T-helper 2 cell (primary cell): Measurements from ENCODE around the gene NBEA.
"Not testable (repeated sequence)": the region's sequence is repeated elsewhere in the genome, so short reads cannot be mapped to it uniquely, and the experiment has no call there.

Experiments used
- DNase-seq, 5 experiments: peaks; one replicate each; pipeline versions ENCODE4 v3.0.0 to v3.0.0-alpha.2; 2012 to 2022

NBEA gene

GRCh38 chr13:35597451-35597850, 655.4 kb downstream of the NBEA start:
- no peak for DNase-seq

GRCh38 chr13:35598233-35598632, 656.2 kb downstream of the NBEA start:
- no peak for DNase-seq

DNA sequence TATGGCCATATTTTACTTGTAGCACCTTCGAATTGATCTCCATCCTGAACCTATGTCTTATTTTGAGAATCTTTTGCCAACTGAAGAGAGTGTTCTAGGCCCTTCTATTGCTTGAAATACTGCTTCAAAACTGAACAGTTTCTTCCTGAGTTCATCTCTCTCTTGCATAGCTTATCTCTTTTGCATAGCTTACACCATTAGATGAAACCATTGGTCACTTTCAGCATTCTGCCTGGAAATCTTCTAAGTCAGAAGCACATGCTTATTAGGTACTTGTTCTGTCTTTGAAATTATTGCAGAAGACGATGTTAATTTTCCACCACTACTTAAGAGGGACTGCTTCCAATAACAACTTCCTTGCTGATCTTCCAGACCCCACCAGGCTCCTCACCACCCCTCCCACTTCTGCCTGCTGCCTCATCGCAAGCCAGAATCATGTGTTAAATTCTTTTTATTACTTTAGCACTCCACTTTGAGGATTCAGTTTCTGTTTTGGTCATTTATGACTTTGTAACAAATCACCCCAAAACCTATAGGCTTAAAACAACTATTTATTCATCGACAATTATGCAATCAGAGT, 656.8 kb downstream of the NBEA start:
- no peak for DNase-seq

DNA sequence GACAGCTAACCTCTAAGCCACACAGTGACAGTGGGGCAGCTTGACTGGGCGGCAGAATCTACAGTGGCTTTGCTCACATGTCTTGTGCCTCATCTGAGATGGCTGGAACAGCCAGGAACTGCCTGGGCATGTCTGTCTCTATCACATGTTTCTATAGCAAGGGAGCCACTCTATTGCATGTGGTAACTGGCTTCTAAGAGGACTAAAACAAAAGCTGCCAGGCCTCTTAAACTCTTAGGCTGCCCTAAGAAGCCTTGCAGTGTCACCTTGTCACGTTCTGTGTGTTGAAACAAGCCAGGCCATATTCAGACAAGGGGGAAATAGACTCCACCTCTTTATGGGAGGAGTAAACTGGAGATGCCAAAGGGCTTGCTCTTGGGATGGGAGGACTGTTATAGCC, 657.3 kb downstream of the NBEA start:
- no peak for DNase-seq

DNA sequence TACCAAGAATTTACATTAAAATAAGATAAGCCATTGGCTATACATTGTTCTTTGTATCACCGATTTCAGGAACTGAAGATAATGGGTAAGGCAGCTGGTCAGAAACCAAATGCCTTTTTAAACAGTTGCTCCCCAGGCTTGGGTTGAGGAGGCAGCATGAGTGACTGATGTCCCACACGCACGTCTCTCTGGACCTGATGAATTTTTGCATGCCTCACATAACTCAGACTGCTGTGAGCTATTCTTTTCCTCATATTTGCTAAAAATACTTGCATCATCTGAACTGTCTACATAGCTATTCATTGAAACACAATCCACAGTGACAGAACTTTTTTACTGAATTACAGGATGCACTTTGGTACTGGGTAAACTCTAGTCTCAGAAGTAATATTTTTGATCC, 658.1 kb downstream of the NBEA start:
- DNase-seq, result no peak

DNA sequence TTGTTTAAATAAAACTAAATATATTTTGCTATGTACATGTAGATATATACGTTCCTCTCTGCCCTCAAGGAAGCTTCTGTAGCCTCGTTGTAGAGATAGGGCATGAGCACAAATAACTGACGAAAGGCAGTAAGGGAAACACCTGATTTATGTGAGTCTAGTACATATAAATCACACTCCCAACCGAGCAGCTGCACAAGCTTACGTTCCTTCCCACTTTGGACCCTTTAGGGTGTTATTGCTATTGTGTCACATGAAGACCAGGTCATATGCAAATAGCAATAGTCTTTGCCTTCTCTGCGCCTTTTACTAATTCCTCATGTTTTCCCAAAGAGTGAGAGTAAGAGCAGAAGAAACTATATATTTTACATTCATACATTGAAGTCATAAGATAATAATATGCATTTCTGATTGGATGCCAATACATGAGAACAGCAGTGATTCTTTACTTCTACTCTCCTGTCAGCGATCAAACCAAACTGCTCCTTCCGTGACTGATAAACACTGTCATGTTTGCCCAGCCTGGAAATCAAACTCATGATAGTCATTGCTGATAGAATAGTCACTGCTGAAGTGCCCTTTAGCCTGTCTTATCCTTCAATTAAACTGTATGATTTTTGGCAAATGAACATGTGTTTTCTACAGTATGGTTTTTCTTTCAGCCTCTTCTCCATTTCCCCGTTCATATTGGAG, 661.7 kb downstream of the NBEA start:
- no peak for DNase-seq

DNA sequence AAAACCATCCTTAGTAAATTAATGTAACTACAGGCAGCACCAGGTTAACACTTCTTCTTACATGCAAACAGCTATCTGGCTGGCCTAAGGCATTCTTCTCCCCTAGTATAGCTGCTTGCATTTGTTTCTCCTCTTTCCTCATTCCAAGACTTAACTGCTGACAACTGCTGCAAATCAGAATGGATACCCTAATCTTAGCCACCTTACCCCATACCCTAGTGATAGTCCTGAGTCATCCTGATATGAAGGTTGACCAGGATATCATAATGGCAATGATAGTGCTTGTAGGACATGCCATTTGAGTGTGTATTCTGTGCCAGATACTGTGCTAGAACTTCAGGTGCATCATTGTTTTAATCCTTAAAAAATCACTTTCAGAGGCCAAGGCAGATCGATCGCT, 672.6 kb downstream of the NBEA start:
- DNase-seq, result no peak

DNA sequence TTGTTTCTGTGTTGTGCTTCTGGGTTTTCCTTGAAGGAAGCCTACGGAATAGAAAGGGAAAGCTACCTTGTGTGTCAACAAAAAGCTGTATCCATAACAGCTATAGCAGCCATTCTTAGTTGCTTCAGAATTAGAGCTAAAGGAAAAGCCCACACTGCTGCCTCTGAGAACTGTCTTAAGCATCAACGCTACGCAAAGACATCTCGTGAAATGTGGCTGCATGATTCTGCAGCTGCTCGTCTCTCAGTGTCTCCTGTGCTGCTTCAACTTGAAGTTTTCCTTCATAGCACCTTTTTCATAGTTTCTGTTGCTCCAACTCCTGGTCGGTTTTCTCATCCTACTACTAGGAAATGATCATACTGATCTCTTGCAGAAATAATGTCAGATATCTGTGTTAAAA, 675.4 kb downstream of the NBEA start:
- no peak for DNase-seq

DNA sequence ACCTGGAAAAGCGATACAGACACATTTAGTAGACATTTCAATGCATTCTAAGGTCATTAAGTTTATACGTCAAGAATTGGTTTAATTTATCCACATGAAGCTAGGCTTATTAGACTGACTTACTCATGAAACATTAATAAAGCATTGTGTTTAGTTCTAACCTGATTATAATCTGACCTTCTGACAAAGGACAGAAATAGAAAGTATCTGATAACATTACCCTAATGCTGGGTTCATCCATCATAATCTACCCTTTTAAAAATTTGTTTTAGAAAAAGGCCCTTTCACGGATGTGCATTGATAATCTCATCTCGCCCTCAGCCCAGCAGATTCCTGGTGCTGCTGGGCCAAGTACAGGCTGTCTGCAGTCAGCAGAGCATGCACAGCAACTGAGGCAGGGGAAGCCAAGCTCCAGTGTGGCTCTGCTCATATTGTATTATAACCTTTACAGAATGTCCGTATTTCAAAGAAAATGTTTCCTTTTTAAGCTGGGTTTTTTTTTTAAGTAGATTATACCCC, 676.6 kb downstream of the NBEA start:
- DNase-seq, result no peak

- no peak for DNase-seq
Observed at GRCh38 chr13:35621989-35622388, 679.9 kb downstream of the NBEA start.

- no peak for DNase-seq
Observed at GRCh38 chr13:35629026-35629425, 687.0 kb downstream of the NBEA start.

- DNase-seq, result peak in 1 of 5 experiments; percentile 7
Observed at GRCh38 chr13:35630551-35631275, 688.6 kb downstream of the NBEA start.

GRCh38 chr13:35631666-35632065, 689.6 kb downstream of the NBEA start:
- DNase-seq, result no peak

- DNase-seq, result no peak
Observed at GRCh38 chr13:35643625-35644024, 701.6 kb downstream of the NBEA start.

DNA sequence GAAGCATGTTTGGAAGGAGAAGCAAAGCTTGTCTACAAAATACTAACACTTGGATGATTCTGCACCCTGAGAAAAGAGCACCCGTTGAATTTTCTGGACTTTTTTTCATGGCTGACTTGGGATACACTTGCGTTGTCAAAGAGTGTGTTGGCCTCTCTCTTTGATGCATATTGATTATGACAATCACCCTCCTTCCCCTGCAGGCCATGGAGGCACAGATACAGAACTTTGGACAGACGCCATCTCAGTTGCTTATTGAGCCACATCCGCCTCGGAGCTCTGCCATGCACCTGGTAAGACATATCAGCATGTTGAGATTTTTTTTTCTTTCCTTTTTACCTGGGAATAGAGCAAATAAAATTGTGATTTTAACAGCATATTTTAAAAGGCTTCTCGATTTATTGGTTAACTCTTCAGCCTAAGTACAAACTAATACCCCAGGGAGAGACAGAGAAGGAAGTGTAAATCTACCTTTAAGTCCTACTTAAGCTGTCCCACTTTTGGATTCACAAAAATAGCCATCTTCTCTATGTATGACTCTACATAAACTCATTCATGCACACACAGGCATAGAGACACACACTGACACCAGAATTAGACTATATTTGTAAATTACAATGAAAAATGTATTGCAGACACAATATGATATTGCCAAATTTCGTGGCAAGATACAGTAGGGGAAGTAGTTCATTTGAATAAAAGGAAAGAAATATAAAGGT, 704.1 kb downstream of the NBEA start:
- DNase-seq, result no peak

DNA sequence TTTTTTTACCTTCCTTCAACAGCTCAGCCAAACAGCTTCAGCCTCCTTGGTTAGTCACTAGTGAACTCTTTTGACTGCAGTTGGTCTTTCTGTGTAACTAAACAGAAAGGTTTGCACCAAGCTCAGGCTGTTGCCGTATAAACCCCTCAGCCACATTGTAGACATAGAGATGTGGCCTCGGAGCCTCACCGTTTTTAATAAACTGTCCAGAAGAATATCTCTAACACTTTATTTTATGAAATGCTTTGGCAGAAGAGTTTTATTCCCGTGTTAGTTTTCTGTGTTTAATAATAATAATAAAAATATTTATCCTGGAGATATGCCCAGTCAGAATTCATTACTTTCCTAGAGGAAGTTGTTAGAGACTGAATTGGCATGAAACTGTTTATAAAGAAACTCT, 706.1 kb downstream of the NBEA start:
- DNase-seq, result no peak

DNA sequence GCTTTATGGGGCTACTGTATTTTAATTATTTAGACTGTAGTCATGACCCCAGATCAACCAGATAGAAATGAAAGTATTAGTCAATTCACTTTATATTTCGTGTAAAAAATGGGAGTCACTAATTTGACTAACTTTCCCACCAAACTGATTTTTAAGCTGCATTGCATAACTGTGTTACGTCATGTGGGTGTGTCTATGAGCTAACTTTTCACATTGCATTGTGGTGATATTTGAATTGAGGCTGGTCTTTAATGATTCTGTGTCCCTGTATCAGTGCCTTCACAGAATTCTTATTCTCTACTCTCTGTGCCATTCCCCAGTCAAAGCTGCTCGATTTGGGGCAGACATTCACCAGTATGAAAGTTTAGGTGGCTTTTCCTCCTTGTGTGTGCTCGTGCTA, 707.1 kb downstream of the NBEA start:
- no peak for DNase-seq

DNA sequence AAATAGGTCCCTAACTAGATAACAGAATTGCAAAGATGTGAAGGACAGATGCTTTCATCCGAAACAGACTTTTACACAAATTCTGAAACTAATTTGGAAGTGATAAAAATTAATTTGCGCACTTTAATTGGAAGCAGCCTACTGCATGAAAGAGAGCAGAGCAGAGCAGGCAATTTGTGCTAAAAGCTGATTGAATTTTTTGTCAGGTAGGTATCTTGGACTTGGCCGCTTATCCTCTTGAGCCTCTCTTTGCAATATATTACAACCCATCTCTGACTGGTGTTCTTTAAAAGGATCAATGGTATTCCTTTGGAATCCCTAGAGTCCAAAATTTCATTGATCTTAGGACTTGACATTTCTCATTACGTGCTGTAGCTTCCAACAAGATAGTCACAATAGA, 717.7 kb downstream of the NBEA start:
- DNase-seq, result no peak

DNA sequence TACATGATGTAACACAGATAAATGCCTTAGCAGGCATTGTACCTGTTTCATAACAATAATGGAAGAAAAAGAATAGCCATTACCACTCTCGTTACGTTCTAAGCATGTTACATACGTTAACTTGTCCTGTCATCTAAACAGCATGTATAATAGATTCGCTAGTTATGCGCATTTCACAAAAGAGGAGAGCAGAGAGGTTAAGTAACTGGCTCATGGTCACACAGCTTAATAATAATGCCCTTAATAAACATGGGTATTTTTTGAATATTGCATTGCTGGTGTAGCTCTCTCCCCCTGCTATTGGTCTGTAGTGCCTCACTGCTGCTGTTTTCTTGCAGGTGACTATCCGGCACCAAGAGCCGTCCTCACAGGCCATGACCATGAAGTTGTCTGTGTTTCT, 722.7 kb downstream of the NBEA start:
- no peak for DNase-seq

- DNase-seq, result no peak
Observed at GRCh38 chr13:35669321-35669720, 727.3 kb downstream of the NBEA start.

- no peak for DNase-seq
Observed at GRCh38 chr13:35672611-35673010, 730.5 kb downstream of the NBEA start.

GRCh38 chr13:35675651-35676050, 733.6 kb downstream of the NBEA start:
- DNase-seq, result no peak

DNA sequence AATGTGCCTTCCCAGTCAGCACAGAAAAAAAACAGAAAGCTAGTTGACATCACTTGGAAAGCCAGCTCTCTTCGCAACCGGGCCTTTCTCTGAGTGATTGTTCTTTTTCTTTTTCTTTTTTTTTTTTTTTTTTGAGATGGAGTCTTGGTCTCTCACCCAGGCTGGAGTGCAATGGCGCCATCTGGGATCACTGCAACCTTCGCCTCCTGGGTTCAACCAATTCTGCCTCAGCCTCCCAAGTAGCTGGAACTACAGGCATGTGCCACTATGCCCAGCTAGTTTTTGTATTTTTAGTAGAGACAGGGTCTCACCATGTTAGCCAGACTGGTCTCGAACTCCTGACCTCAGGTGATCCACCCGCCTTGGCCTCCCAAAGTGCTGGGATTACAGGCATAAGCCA, 735.8 kb downstream of the NBEA start:
- DNase-seq, result not testable (repeated sequence)
